ENCODE measurements around the gene FKBP5.
"Not testable (repeated sequence)": the region's sequence is repeated elsewhere in the genome, so short reads cannot be mapped to it uniquely, and the experiment has no call there.

Gene FKBP5

GRCh38 chr6:35723587-35723986 is 34.9 kb upstream of the FKBP5 start:
- DNase-seq = no peak

GRCh38 chr6:35722121-35722761 is 33.5 kb upstream of the FKBP5 start:
- no peak for DNase-seq

- DNase-seq = no peak
Observed at GRCh38 chr6:35719830-35720733, 31.4 kb upstream of the FKBP5 start.

DNA sequence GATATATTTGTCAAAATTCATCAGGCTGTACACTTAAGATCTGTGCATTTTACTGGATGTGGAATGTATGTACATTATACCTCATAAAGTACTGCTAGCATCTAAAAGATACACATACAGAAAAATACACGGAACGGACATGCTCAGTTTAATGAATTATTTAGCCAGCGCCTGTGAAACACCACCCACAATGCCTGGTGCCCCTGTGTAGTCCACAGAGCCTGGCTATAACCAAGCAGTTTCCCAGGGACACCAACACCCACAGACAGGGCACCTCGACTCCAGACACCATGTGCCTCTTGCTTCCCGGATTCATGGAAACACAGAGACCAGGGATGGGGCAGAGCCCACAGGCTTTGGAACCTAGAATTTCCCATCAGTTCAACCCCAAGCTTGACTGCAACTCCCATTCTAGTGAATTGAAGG is 30.7 kb upstream of the FKBP5 start:
- no peak for DNase-seq

- DNase-seq = no peak
Observed at GRCh38 chr6:35718911-35719381, 30.2 kb upstream of the FKBP5 start.

- DNase-seq = no peak
Observed at GRCh38 chr6:35718375-35718736, 29.6 kb upstream of the FKBP5 start.

GRCh38 chr6:35717449-35718374 is 29.0 kb upstream of the FKBP5 start:
- DNase-seq = no peak

- no peak for DNase-seq
Observed at GRCh38 chr6:35716798-35717197, 28.1 kb upstream of the FKBP5 start.

DNA sequence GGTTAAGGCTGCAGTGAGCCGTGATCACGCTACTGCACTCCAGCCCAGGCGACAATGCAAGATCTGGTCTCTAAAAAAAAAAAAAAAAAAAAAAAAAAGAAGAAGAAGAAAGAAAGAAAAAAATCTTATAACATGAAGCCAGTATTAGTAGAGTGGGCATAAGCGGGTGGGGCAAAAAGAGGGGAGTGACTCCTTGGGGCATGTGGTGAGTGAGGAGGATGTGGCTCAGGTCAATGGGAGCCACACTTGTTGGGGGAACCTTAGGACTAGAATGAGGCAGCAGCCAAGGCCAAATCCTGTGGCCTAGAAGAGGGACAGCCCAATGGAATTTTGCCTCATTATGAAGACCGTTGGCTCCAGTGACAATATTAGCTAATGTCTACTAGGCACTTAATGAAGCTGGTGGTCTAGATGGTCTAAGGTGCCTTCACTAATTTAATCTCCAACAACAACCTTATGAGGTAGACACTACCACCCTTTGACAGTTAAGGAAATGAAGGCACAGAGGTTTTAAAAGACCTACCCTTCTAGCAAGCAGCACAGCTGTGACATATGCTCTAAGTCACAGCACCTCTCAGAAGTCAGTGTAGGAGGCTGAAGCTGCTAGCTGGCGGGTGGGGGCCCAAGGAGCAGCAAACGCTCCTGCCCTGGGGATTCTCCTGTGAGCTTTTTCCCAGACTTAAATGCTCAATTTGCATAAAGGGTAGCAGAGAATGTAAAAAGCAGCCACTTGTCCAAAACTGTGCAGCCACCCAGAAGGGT is 24.5 kb upstream of the FKBP5 start:
- no peak for DNase-seq

DNA sequence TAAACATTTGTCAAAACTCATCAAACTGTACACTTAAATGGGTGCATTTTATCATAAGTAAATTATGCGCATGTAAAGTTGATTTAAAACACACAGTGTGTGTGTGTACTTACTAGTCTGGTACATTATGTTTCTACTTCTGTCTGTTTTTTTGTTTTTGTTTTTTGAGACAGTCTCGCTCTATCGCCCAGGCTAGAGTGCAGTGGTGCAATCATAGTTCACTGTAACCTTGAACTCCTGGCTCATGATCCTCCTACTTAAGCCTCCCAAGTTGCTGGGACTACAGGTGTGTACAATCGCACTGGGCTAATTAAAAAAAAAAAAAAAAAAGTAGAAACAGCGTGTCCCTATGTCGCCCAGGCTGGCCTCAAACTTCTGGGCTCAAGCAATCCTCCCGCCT is 23.0 kb upstream of the FKBP5 start:
- no peak for DNase-seq

GRCh38 chr6:35710241-35710847 is 21.6 kb upstream of the FKBP5 start:
- DNase-seq = no peak

DNA sequence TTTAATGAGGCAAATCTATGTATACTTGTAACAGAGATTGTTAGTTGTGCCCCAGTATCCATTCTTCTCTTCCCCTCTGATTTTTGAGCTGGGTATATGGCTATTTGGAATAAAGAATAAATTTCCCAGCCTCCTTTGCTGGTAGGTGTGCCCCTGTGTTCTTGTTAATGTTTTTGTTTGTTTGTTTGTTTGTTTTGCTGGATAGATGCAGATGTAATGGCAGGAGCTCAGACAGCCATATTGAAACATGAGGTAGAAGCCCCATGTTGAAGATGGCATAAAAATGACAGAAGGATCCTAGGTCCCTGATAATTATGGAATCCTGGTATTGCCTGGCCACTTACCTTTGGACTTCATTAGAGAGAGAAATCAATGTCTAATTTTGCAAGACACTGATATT is 19.9 kb upstream of the FKBP5 start:
- DNase-seq = no peak

DNA sequence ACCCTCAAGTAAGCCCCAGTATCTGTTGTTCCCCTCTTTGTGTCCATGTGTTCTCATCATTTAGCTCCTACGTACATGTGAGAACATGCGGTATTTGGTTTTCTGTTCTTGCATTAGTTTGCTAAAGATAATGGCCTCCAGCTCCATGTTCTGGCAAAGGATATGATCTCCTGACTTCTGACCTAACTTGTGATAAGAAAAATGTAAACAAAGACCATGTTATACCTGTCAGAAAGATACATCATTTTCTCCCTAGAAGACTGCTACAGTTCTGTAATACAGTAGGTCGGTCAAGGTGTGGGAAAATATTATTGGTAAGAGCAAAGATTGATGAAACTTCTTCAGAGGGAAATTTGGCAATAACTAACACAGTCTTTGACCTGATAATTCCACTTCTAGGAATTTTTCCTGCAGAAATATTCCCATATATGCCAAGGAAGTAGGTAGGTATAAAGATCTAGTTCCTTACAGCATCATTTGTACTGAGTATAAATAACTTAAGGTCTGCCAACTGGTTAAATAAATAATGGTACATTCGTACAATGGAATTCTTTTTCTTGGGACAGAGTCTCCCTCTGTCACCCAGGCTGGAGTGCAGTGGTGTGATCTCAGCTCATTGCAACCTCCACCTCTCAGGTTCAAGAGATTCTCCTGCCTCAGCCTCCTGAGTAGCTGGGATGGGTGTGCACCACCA is 19.1 kb upstream of the FKBP5 start:
- DNase-seq = no peak

- DNase-seq = no peak
Observed at GRCh38 chr6:35706468-35706867, 17.8 kb upstream of the FKBP5 start.

DNA sequence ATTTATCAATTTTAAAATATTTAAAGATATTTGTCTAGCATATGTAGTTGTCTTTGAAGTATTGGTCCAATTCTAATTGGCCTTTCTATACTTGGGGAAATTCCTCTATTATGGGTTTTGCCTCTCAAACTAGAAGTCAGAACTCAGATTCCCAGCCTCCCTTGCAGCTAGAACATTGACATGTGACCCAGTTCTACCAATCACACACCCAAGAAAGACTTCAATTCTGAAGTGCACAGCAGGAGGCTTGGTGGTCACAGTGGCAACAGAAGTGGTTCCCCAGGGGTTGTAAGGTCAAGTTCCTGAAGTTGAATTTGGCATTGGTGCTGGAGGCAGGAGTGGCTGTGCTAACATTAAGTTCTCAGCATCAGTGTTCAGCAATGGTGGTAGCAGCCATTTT is 14.8 kb upstream of the FKBP5 start:
- DNase-seq = no peak

DNA sequence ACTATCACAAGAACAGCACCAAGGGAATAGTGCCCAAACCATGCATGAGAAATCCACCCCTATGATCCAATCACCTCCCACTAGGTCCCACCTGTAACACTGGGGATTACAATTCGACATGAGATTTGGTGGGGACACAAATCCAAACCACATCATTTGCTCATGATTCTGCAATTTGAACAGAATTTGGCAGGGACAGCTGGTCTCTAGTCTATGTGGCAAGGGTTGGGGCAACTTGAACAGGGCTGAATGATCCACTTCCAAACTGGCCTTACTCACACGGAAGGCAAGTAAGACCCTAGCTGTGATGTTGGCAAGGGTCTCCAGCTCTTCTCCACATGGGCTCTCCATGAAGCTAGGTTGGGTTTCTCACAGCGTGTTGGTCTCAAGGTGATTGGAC is 10.1 kb upstream of the FKBP5 start:
- no peak for DNase-seq

GRCh38 chr6:35698430-35698829 is 9.7 kb upstream of the FKBP5 start:
- DNase-seq = not testable (repeated sequence)

DNA sequence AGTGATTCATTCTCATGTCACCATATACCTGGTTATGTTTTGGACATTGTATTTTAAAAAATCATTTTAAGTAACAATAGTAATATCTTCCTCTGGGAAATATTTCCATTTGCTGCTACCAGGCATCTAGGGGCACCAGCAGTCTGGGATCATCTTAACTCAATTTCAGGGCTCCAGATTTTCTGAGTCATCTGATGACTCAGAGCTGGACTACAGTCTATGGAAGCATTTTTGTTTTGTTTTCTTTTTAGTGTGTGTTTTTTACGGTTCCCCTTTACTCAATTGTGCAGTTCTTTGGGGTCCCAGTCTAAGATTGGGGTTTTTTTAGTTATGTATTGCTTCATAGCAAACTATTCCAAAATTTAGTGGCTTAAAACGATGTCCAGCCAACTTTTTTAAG is 5.7 kb upstream of the FKBP5 start:
- DNase-seq = no peak

- DNase-seq = no peak
Observed at GRCh38 chr6:35691027-35691824, 2.5 kb upstream of the FKBP5 start.

DNA sequence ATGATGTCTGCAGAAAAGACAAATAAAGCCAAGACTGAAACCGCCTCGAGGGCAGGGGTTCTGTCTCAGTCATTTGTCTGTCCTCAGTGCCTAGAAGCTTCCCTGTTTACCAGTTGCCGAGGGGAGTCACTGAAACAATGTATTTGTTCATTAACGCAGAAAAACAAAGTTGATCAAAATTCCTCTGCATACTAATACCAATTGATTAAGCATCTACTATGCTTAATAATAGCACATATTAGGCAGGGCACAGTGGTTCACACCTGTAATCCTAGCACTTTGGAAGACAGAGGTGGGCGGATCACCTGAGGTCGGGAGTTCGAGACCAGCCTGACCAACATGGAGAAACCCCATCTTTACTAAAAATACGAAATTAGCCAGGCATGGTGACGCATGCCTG is 1.8 kb upstream of the FKBP5 start:
- DNase-seq = no peak

- not testable (repeated sequence) for DNase-seq
Observed at GRCh38 chr6:35690006-35690405, 1.3 kb upstream of the FKBP5 start.

Data from amniotic stem cell (primary cell).